ENCODE data around the gene RALBP1. TPM values are rescaled to one million over a fixed set of nuclear protein-coding genes. Genes with fewer than 3 reads are reported as not detected.

RALBP1 gene
- total and polyA plus RNA-seq, 2 of the 8 experiments (the other 6 are each of a cell fraction or from before 2014, with no cell fraction given) = 40.3 to 67.8 TPM

DNA sequence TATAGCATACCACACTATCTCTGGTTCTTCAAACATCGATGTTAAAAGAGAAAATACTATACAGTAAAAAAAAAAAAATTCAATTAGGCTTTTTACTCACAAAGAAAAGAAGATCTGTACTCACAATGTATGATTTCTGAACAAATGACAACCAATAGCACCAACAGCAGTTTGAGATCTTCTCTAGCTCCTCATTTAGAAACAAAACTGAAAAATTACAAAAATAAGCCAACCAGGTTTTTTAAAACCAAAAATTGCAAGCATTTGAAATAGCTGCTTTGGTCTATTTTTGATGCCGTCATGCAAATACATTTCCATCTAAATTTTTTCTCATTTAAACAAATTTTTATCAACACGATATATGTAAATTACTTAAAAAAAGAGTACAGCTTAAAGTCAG lies 34.3 kb upstream of the RALBP1 start:
- ChIA-PET POLR2A (ENCODE audit: partially characterized antibody) (no interaction called here), CTCF (ENCODE audit: partially characterized antibody) (interaction anchor here (0.7 kb wide), 1 partner anchor 787 kb away, joined by 4 read pairs; no protein-coding TSS in a partner anchor)
- Histone ChIP-seq H3K36me3 (ENCODE audit: control insufficient read depth in 2 of 4, insufficient read depth in 4 of 4, low read length in 3 of 4) (no peaks in the 10 kb centered on the region), H3K23ac (ENCODE audit: insufficient read length) (no peak overlapping the region), H3K27me3 (replicated peaks in 1 of 4; ENCODE audit: control insufficient read depth in 3 of 4, extremely low read depth in 1 of 4, insufficient read depth in 3 of 4, low read length in 3 of 4) (no peaks in the 10 kb centered on the region), H4K5ac (ENCODE audit: insufficient read length, low read depth, low read length) (no peak overlapping the region), H3K4me2 (ENCODE audit: insufficient read depth in 1 of 2, low read depth in 2 of 2, low read length in 2 of 2) (no peak overlapping the region), H3K4ac (replicated peaks; ENCODE audit: insufficient read length, low read depth, low read length) (no peak overlapping the region), H4K91ac (replicated peaks; ENCODE audit: insufficient read length, low read length) (no peak overlapping the region), H3K79me1 (ENCODE audit: low read depth, low read length) (no peaks in the 10 kb centered on the region), H2BK12ac (ENCODE audit: low read depth, low read length) (no peak overlapping the region), H2BK20ac (ENCODE audit: low read length) (no peak overlapping the region), H3K27ac (ENCODE audit: low read depth, low read length) (no peak overlapping the region), H3K4me1 (replicated peaks in 1 of 4; ENCODE audit: control insufficient read depth in 3 of 4, insufficient read depth in 4 of 4, low read length in 3 of 4) (no peaks in the 10 kb centered on the region; a peak in 1 of 7 replicates), H3K9me3 (ENCODE audit: insufficient read depth in 2 of 2, low read depth in 1 of 2, low read length in 1 of 2) (no peaks in the 10 kb centered on the region), H3K9ac (replicated peaks in 1 of 4; ENCODE audit: extremely low read depth in 1 of 4, low read depth in 3 of 4, low read length in 3 of 4) (no peak overlapping the region), H2AFZ (ENCODE audit: low read length) (no peak overlapping the region), H3K23me2 (ENCODE audit: low read depth, low read length) (no peaks in the 10 kb centered on the region), H3K79me2 (ENCODE audit: control insufficient read depth in 1 of 2, insufficient read depth in 2 of 2, low read length in 2 of 2) (no peaks in the 10 kb centered on the region), H3K56ac (replicated peaks; ENCODE audit: insufficient read length, low read depth, low read length) (no peak overlapping the region), H2BK15ac (ENCODE audit: low read length) (no peak overlapping the region), H2AK5ac (ENCODE audit: low read depth, low read length) (no peak overlapping the region), H2BK5ac (ENCODE audit: low read depth, low read length) (no peak overlapping the region), H3K4me3 (ENCODE audit: extremely low read depth in 1 of 4, insufficient read depth in 2 of 4, low read depth in 3 of 4, low read length in 4 of 4) (no peak overlapping the region), H2BK120ac (replicated peaks; ENCODE audit: low read depth, low read length) (no peak overlapping the region), H3K14ac (ENCODE audit: insufficient read length) (no peak overlapping the region), H4K20me1 (replicated peaks in 1 of 2; ENCODE audit: control insufficient read depth in 1 of 2, insufficient read depth in 2 of 2, low read length in 2 of 2) (no peaks in the 10 kb centered on the region), H3K18ac (ENCODE audit: extremely low read depth, low read length) (no peak overlapping the region), H4K8ac (ENCODE audit: extremely low read depth, insufficient read depth, low read length) (no peak overlapping the region)
- no peak for TF ChIP-seq GABPA (IDR thresholded peaks at IDR 0.05; ENCODE audit: borderline replicate concordance, insufficient read depth, low read length)
- TF ChIP-seq, protein P1, sequence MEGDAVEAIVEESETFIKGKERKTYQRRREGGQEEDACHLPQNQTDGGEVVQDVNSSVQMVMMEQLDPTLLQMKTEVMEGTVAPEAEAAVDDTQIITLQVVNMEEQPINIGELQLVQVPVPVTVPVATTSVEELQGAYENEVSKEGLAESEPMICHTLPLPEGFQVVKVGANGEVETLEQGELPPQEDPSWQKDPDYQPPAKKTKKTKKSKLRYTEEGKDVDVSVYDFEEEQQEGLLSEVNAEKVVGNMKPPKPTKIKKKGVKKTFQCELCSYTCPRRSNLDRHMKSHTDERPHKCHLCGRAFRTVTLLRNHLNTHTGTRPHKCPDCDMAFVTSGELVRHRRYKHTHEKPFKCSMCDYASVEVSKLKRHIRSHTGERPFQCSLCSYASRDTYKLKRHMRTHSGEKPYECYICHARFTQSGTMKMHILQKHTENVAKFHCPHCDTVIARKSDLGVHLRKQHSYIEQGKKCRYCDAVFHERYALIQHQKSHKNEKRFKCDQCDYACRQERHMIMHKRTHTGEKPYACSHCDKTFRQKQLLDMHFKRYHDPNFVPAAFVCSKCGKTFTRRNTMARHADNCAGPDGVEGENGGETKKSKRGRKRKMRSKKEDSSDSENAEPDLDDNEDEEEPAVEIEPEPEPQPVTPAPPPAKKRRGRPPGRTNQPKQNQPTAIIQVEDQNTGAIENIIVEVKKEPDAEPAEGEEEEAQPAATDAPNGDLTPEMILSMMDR (IDR thresholded peaks at IDR 0.05; ENCODE audit: control extremely low read depth in 1 of 3, insufficient read depth in 1 of 3, low read depth in 1 of 3, low read length in 3 of 3) = no peak
- TF ChIP-seq EP300 (IDR thresholded peaks at IDR 0.05; ENCODE audit: borderline replicate concordance in 1 of 2, low read depth in 2 of 2, low read length in 2 of 2) = no peak
- TF ChIP-seq BRCA1 (IDR thresholded peaks at IDR 0.05; ENCODE audit: low read depth, low read length) = no peak
- TF ChIP-seq POU5F1 (IDR thresholded peaks at IDR 0.05; ENCODE audit: low read depth, low read length) = no peak
- TF ChIP-seq MAX (IDR thresholded peaks at IDR 0.05) = no peak
- TF ChIP-seq KDM5A (IDR thresholded peaks at IDR 0.05; ENCODE audit: low read length) = no peak
- whole genome bisulfite sequencing, 2 experiments (ENCODE audit: extremely low coverage in 1 of 2, insufficient coverage in 1 of 2, insufficient read length in 1 of 2, insufficient replicate concordance in 2 of 2, low coverage in 1 of 2, low lambda C conversion rate in 2 of 2, missing lambda C conversion rate in 1 of 2) = 90 to 100% methylated on average over 2 to 3 of the region's 3 CpGs
- FAIRE-seq = no peak
- DNase-seq (ENCODE audit: low read depth in 1 of 2, low spot score in 2 of 2) = no peak

All from H1 (cell line).